HG02884 (cell line): ENCODE measurements around the gene ASB15.
"Not testable (repeated sequence)": the region's sequence is repeated elsewhere in the genome, so short reads cannot be mapped to it uniquely, and the experiment has no call there.

Experiments
- ATAC-seq: cut with Tn5 transposase; IDR thresholded peaks from one replicate; pipeline ENCODE4 v1.9.1; 2021; ENCODE audit warnings: mild to moderate bottlenecking, moderate library complexity; ENCODE audit not compliant: unreplicated experiment

ASB15 gene

DNA sequence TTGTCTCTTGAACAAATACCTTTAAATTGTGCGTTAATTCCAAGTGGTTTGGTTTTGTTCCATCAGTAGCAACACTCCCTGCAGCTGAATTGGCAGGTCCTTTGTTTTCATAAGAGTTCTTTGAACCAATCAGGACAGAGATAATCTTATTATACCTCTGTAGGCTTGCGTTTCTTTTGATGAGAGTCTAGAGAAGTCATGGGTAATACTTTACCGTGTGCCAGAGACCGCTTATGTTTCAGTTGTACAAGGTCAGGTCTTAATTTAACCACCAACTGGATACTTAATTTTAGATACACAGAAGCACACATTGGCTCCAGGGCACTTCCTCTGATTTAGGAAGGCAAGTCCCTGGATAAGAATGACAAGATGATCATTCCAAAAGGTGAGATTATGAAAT lies at the start of gene ASB15:
ASB15 (plus strand) TSS at position 292 of the 400 bp plus-strand sequence. CDS start 12,682 bp downstream, outside the sequence.
- no peak for ATAC-seq

GRCh38 chr7:123552134-123552533 lies 49.5 kb upstream of the ASB15 start:
- ATAC-seq: not testable (repeated sequence)

- no peak for ATAC-seq
These were observed 49.0 kb upstream of the ASB15 start for GRCh38 chr7:123552641-123553040.

GRCh38 chr7:123553159-123553558 lies 48.5 kb upstream of the ASB15 start:
- ATAC-seq: no peak

- no peak for ATAC-seq
These were observed 46.1 kb upstream of the ASB15 start for GRCh38 chr7:123555484-123555883.

- peak; percentile 0 for ATAC-seq
These were observed 44.6 kb upstream of the ASB15 start for GRCh38 chr7:123557016-123557397.

- ATAC-seq: peak; percentile 96
These were observed 44.0 kb upstream of the ASB15 start, which contains the start of gene NDUFA5 for GRCh38 chr7:123557398-123558288. Gene NDUFA5, minus strand, starts transcription at chr7:123557818. Its CDS starts 23 bp downstream, at chr7:123557795.

DNA sequence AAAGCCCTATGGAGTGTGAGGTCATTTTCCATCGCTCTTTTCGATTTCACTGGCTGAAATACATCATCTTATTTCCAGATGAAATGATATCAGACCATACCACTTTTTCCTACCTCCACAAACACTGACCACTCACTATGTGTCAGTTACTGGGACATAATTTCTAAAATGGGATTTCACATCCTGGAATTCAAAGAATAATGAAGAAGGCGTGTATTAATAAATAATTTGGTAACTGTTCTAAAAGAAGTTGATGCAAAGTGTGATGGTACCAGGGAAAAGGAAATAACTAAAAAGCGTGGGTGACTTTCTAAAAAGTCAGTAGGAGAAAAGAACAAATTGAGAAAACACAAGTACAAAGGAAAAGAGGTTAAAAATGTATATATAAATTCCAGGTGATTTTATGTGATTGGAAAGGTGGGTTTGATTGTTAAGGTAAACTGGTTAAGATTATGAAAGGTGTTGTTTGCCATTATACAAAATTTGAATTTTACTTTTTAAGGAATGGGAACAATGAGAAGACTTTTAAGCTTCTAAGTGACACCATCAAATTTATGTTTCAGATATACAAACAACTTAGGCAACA lies 43.2 kb upstream of the ASB15 start:
- ATAC-seq: no peak

- ATAC-seq: no peak
These were observed 39.5 kb upstream of the ASB15 start for GRCh38 chr7:123562121-123562520.

DNA sequence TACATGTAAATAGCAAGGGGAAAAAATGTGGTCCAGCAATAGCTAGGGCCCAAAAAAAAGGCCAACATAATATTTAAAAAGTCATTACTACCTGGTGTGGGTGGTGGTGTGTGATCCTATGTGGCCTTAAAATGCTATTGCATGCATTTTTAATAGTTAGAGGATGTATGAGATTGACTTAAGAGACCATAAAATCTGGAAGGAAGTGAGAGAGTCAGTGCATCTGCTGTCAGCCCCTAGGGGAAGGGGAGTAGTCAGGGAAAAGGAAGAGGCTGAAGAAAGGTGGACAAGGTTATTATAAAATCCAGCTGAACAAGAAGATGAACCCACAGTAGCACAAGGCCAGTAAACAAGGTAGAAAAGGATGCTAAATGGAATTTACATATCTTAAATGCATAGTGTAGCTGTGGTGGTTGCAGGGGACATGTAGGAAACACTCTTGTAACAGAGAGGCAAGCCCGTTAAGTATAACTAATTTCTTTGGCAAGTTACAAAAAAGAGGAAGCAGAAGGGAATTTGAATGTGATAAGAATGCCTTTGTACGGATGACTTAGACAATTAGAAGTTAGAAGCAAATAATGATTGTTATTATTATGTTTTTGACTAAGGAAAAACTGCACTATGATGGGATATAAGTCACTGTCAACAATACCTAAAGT lies 32.1 kb upstream of the ASB15 start:
- ATAC-seq: no peak

GRCh38 chr7:123570390-123571182 lies 31.0 kb upstream of the ASB15 start:
- no peak for ATAC-seq

- ATAC-seq: no peak
These were observed 30.4 kb upstream of the ASB15 start for GRCh38 chr7:123571187-123571586.

GRCh38 chr7:123571684-123572083 lies 29.9 kb upstream of the ASB15 start:
- no peak for ATAC-seq

DNA sequence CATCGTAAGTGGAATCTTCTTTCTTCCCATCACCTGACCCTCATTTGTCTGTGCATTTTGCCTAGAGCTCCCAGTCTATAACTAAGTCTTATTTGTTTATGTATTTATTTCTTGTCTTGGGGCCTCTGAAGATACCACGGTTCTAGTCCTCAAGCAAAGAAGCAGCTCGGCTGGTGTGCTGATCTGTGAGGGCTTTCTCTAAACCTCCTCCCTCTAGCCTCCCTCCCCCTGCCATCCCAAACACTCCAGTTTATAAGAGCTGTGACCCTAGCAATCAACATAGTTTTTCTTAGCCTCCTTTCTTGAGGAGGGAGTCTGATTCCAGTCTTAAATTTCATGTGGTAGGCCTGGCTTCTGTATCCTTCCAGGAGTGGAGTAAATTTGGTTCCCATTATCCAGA lies 28.3 kb upstream of the ASB15 start:
- no peak for ATAC-seq

DNA sequence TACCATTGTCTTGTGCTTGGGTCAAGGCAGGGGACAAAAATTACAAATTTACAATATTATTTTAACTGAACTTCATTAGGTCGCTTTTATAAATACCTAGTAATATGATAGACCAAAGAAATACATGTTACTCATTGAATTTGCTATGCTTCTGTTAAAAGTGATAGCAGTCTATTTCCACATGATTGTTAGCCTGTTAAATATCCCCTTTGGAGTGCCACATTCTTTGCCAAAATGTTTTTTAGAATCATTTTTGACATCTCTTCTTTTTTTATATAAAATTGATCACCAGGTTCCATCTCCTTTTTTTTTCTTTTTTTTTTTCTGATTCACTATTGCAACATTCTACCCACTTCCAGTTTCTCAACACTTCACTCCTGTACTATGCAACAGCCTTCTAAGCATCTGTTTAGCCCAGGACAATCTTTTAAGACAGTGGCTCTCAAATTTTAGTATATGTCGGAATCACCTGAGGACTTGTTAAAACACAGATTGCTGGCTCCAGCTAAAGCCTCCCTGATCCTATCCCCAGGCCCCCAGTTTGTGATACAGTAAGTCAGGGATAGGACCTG lies 27.6 kb upstream of the ASB15 start:
- ATAC-seq: no peak

DNA sequence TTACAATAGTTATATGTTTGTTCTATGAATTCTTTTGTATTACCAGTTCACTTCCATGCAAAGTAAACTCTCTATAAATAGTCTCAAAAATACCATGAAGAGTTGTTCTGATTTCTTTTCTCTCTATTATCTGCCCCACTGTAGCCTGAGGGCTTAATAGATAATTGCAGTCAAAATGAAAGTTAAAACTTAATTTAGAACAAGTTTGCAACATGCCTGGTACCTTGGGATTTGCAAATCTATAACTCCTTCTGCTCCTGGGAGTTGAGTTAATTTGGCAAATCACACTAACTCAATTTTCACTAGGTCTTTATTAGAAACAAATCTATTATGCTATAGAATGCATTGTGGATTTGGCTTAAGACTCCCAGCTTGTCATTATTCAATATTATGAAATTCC lies 22.2 kb upstream of the ASB15 start:
- ATAC-seq: no peak

DNA sequence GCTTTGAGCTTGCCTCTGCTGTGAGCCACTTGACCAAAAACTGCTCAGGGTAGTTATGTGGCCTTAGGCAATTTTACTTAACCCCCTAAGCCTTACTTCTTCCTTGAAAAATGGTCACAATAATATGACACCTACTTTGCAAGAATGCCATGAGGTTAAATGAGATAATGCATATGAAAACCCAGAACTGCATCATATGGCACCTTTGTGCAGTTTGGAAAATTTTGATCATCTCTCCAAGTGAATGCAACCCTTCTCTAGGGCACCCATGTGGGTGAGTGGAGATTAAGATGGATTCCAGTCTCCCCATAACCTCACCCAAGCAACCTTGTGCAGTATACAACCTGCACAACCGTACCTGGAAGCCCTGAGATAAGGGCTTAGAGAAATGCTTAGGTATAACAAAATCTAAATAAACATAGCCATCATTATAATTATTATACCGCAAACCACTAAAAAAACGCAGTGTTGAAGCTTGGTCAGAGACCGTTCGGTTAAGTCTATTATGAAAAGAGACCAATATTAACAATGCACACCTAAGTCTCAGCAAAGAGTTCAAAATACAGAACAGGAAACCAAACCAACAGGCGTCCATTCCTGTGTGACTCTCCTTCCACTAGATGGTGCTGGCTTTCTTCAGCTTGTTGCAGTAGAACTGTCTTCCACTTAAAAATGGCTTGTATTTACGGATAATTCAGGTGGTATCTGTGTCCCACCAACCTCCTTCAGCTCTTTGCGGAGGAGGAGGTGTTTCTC lies 21.0 kb upstream of the ASB15 start:
- ATAC-seq: peak; percentile 81

DNA sequence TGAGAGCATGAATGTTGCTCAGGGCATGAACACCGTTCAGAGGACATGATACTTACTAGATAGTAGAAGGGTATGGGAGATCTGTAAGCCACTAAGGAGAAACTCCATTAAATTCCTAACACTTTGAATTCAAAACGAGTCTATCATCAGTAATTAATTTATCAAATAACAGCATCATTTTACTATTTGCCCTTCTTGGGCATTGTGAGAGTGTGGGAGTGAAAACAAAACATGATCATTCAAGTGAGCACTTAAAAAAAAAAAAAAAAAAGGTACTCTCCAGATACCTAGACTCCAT lies 20.5 kb upstream of the ASB15 start:
- no peak for ATAC-seq

- no peak for ATAC-seq
These were observed 17.8 kb upstream of the ASB15 start for GRCh38 chr7:123583821-123584220.

DNA sequence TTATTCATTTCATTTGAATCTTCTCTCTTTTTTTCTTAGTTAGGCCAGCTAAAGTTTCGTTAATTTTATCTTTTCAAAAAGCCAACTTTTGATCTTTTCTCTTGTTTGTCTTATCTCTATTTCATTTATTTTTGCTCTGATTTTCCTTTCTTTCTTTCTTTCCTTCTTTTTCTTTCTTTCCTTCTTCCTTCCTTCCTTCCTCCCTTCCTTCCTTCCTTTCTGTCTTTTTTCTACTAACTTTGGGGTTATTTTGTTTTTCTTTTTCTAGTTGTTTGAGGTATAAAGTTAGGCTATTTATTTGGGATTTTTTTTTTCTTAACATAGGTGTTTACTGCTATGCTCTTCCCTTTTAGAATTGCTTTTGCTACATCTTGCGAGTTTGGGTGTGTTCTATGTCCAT lies 13.2 kb upstream of the ASB15 start:
- no peak for ATAC-seq
